ENCODE measurements around the gene NCOA1. TPM values are rescaled to one million over a fixed set of nuclear protein-coding genes. Genes with fewer than 3 reads are reported as not detected.
"Not testable (repeated sequence)": the region's sequence is repeated elsewhere in the genome, so short reads cannot be mapped to it uniquely, and the experiment has no call there.

Gene NCOA1
- total RNA-seq, 1 experiment from 2014 or later: 15.4 TPM

DNA sequence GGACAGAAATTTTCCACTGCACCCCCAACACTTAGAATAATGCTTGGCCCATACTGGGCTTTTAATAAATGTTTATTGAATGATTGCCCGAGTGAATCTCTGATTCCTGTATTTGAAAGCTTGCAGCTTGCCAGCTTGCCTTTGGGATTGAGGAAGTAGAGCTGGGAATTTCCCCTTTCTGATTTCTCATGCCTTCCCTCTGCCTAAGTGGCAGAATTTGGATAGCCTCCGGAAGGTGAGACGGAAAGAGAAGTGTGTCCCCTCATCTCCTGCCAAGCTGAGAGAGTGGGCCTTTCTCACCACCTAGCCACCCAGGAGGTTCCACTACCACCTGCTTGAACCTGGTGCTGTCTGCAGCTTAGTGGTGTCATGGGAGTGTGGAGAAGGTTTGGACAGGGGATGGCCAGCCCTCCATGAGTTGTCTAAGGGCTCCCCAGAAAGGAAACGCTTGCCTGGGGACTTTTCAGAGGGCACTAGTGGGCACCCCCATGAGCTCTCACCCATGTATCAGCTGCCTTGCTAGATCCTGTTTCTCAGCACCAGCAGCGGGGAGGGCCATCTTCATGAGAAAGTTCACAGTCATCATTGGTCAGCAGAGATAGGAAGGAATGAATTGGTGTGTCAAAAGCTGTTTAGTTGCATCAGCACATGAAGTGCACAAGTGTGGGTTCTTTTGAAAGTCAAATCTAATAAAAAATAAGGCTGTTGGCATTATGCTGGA lies 8.6 kb upstream of the NCOA1 start:
- no TSS peak for BruUV-seq (replicated peaks)
- intact Hi-C loops (cut with micrococcal nuclease): no loop called here
- CTCF ChIA-PET: interaction anchor here (0.7 to 0.8 kb wide), 2 partner anchors 49 to 72 kb away, joined by 3 read pairs; no protein-coding TSS in a partner anchor

DNA sequence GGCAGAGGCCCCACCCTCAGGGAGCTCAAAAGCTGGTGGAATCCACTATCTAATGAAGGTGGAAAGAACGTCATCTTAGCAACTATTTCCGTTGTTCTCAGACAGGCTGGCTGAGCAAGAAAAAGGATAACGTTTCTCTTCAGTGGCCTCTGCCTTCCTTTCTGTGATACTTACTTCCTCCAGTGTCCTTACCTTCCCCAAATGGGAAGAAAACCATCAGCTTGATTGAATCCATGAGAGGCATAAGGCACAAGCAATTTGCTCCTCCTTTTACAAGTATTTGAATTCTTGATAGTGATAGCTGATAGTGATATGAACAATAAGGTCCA lies 8.1 kb upstream of the NCOA1 start:
- no TSS peak for BruUV-seq (replicated peaks)
- POLR2A ChIA-PET: no interaction called here

More for the DNA sequence above, 8.6 kb upstream of the NCOA1 start:
- TF ChIP-seq, protein P1, sequence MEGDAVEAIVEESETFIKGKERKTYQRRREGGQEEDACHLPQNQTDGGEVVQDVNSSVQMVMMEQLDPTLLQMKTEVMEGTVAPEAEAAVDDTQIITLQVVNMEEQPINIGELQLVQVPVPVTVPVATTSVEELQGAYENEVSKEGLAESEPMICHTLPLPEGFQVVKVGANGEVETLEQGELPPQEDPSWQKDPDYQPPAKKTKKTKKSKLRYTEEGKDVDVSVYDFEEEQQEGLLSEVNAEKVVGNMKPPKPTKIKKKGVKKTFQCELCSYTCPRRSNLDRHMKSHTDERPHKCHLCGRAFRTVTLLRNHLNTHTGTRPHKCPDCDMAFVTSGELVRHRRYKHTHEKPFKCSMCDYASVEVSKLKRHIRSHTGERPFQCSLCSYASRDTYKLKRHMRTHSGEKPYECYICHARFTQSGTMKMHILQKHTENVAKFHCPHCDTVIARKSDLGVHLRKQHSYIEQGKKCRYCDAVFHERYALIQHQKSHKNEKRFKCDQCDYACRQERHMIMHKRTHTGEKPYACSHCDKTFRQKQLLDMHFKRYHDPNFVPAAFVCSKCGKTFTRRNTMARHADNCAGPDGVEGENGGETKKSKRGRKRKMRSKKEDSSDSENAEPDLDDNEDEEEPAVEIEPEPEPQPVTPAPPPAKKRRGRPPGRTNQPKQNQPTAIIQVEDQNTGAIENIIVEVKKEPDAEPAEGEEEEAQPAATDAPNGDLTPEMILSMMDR (IDR thresholded peaks at IDR 0.05; ENCODE audit: unreplicated experiment): no peak
- Mint-ChIP-seq H3K36me3 (ENCODE audit: insufficient read depth, unreplicated experiment) (no peaks in the 10 kb centered on the region), H3K27ac (ENCODE audit: low read depth, unreplicated experiment) (no peak overlapping the region), H3K27me3 (ENCODE audit: insufficient read depth, unreplicated experiment) (no peaks in the 10 kb centered on the region), H3K4me3 (ENCODE audit: unreplicated experiment) (no peak overlapping the region), H3K9me3 (ENCODE audit: unreplicated experiment) (no peaks in the 10 kb centered on the region), H3K4me1 (ENCODE audit: insufficient read depth, unreplicated experiment) (no peaks in the 10 kb centered on the region)
- POLR2A ChIA-PET: no interaction called here
- DNase-seq (ENCODE audit: unreplicated experiment): no peak

DNA sequence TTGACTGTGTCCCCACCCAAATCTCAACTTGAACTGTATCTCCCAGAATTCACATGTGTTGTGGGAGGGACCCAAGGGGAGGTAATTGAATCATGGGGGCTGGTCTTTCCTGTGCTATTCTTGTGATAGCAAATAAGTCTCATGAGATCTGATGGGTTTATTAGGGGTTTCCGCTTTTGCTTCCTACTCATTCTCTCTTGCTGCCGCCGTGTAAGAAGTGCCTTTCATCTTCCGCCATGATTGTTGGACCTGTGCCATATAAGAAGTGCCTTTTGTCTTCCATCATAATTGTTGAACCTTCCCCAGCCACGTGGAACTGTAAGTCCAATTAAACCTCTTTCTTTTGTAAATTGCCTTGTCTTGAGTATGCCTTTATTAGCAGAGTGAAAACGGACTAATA lies 6.4 kb upstream of the NCOA1 start:
- H3K27me3 Mint-ChIP-seq (ENCODE audit: insufficient read depth, unreplicated experiment); H3K4me1 Mint-ChIP-seq (ENCODE audit: insufficient read depth, unreplicated experiment); H3K27ac Mint-ChIP-seq (ENCODE audit: low read depth, unreplicated experiment); H3K4me3 Mint-ChIP-seq (ENCODE audit: unreplicated experiment); POLR2A ChIA-PET; BruUV-seq (replicated peaks); DNase-seq (ENCODE audit: unreplicated experiment); H3K9me3 Mint-ChIP-seq (ENCODE audit: unreplicated experiment); H3K36me3 Mint-ChIP-seq (ENCODE audit: insufficient read depth, unreplicated experiment); intact Hi-C loops (cut with micrococcal nuclease): not testable (repeated sequence)
- CTCF ChIA-PET: interaction anchor here (0.7 to 1.0 kb wide), 2 partner anchors 74 to 325 kb away, joined by 3 read pairs; no protein-coding TSS in a partner anchor

More for the DNA sequence above, 8.1 kb upstream of the NCOA1 start:
- CTCF ChIA-PET: interaction anchor here (0.7 to 0.8 kb wide), 2 partner anchors 49 to 73 kb away, joined by 3 read pairs; no protein-coding TSS in a partner anchor
- Mint-ChIP-seq H3K9me3 (ENCODE audit: unreplicated experiment) (no peaks in the 10 kb centered on the region), H3K27me3 (ENCODE audit: insufficient read depth, unreplicated experiment) (no peaks in the 10 kb centered on the region), H3K27ac (ENCODE audit: low read depth, unreplicated experiment) (no peak overlapping the region), H3K36me3 (ENCODE audit: insufficient read depth, unreplicated experiment) (no peaks in the 10 kb centered on the region), H3K4me1 (ENCODE audit: insufficient read depth, unreplicated experiment) (no peaks in the 10 kb centered on the region), H3K4me3 (ENCODE audit: unreplicated experiment) (no peak overlapping the region)
- DNase-seq (ENCODE audit: unreplicated experiment): no peak
- intact Hi-C loops (cut with micrococcal nuclease): no loop called here
- TF ChIP-seq, protein P1 (IDR thresholded peaks at IDR 0.05; ENCODE audit: unreplicated experiment): no peak

DNA sequence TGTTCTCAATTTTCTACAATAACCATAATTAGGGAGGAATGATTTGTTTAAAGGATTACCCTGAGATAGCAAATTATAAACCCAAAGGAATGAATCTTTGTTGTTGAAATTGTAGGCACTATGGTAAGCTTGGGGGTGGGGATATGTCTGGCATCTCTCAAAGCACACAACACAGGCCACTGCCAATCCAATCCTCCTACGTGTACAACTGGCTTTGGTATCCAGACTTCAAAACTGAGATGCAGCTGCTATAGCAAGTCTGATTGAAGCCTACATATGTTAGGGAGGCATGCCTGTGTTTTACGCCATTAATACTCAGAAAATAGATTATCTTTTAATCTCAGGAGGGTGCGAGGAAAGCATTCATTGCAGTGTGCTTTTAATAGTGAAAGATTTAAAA lies 5.9 kb upstream of the NCOA1 start:
- H3K27ac Mint-ChIP-seq (ENCODE audit: low read depth, unreplicated experiment): no peak overlapping the region
- BruUV-seq (replicated peaks): no TSS peak
- ChIA-PET CTCF (interaction anchor here (0.7 to 1.0 kb wide), 2 partner anchors 75 to 325 kb away, joined by 3 read pairs; no protein-coding TSS in a partner anchor), POLR2A (no interaction called here)
- H3K27me3 Mint-ChIP-seq (ENCODE audit: insufficient read depth, unreplicated experiment): no peaks in the 10 kb centered on the region
- H3K4me1 Mint-ChIP-seq (ENCODE audit: insufficient read depth, unreplicated experiment): peaks cover 8% of the 10 kb centered on the region
- no peak overlapping the region for H3K4me3 Mint-ChIP-seq (ENCODE audit: unreplicated experiment)
- intact Hi-C loops (cut with micrococcal nuclease): no loop called here
- H3K36me3 Mint-ChIP-seq (ENCODE audit: insufficient read depth, unreplicated experiment): no peaks in the 10 kb centered on the region
- DNase-seq (ENCODE audit: unreplicated experiment): no peak
- no peaks in the 10 kb centered on the region for H3K9me3 Mint-ChIP-seq (ENCODE audit: unreplicated experiment)
- TF ChIP-seq, protein P1 (IDR thresholded peaks at IDR 0.05; ENCODE audit: unreplicated experiment): no peak

All from MCF 10A (cell line).